ENCODE results near the gene NRXN3.

DNA sequence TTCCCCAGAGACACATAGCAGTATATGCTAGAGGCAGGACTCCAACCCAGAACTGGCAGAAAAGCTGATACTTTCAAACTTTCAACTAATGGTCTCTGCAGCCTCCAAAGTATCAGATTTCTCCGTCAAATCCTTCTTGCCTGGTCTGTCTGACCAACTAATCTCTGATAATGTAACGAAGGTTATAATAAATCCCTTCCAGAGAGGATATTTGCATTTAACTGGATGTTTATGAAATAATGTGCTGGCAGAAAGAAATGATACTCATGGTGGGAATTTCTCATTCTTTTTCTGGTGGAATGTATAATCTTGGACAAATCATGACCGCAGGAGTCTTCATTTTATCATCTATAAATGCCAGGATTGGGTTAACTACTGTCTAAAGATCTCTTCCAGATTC lies 1180.8 kb downstream of the NRXN3 start:
- TF ChIP-seq, protein P1, sequence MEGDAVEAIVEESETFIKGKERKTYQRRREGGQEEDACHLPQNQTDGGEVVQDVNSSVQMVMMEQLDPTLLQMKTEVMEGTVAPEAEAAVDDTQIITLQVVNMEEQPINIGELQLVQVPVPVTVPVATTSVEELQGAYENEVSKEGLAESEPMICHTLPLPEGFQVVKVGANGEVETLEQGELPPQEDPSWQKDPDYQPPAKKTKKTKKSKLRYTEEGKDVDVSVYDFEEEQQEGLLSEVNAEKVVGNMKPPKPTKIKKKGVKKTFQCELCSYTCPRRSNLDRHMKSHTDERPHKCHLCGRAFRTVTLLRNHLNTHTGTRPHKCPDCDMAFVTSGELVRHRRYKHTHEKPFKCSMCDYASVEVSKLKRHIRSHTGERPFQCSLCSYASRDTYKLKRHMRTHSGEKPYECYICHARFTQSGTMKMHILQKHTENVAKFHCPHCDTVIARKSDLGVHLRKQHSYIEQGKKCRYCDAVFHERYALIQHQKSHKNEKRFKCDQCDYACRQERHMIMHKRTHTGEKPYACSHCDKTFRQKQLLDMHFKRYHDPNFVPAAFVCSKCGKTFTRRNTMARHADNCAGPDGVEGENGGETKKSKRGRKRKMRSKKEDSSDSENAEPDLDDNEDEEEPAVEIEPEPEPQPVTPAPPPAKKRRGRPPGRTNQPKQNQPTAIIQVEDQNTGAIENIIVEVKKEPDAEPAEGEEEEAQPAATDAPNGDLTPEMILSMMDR (IDR thresholded peaks at IDR 0.05; ENCODE audit: low read length), result no peak
- TF ChIP-seq EZH2 (IDR thresholded peaks at IDR 0.05; ENCODE audit: borderline replicate concordance, low read length), result no peak

All from OCI-LY1 (cell line).